GM12878 (cell line): Measurements from ENCODE around the gene FIBCD1. TPM values are rescaled to one million over a fixed set of nuclear protein-coding genes. Genes with fewer than 3 reads are reported as not detected.
"Not testable (repeated sequence)": the region's sequence is repeated elsewhere in the genome, so short reads cannot be mapped to it uniquely, and the experiment has no call there.

Experiments
- ATAC-seq: fragments of 200-7000 bp; cut with Tn5 transposase; 3 replicates; pipeline ENCODE4 v1.9.1; 2020; ENCODE audit warnings: mild to moderate bottlenecking, moderate library complexity
- BruUV-seq: library from RNA; stranded (reverse); fragments of 400-500 nt; replicated peaks from 2 replicates; lab custom pipeline; 2021; lab: Mats Ljungman, UMichigan
- CTCF ChIA-PET: fragments of 300-600 bp; sonication (Branson Sonifier 250); formaldehyde crosslinking; extraction: SDS; loops from one replicate; lab custom pipeline; 2021; ENCODE audit warnings: inconsistent platforms; lab: Yijun Ruan, JAX
- POLR2A ChIA-PET: fragments of 350-600 bp; formaldehyde crosslinking; extraction: SDS; loops from one replicate; lab custom pipeline; 2021; ENCODE audit warnings: inconsistent platforms; lab: Charles Lee
- RAD21 ChIA-PET: fragments of 300-600 bp; sonication (Branson Sonifier 250); formaldehyde crosslinking; loops from one replicate; lab custom pipeline; 2023; ENCODE audit warnings: antibody characterized with exemption; ENCODE audit not compliant: unreplicated experiment; lab: Charles Lee
- SMC1A ChIA-PET: fragments of 300-600 bp; sonication (Branson Sonifier 250); formaldehyde crosslinking; loops from one replicate; lab custom pipeline; 2023; ENCODE audit not compliant: unreplicated experiment, uncharacterized antibody; lab: Charles Lee
- DNase-seq: peaks from one replicate; pipeline ENCODE4 v3.0.0-alpha.2; 2011; ENCODE audit warnings: low read depth, low spot score
- FAIRE-seq: peaks from 3 replicates; lab custom pipeline; 2011; peaks lifted over from hg19 to GRCh38; lab: Jason Lieb, UNC
- H2AFZ ChIP-seq: 2 replicates; pipeline ENCODE4 v1.6.0; 2011; ENCODE audit warnings: low read depth, low read length, control low read depth; ENCODE audit not compliant: control insufficient read depth
- H3K27ac ChIP-seq: 2 replicates; pipeline ENCODE4 v1.5.1; 2011; ENCODE audit warnings: control low read depth; ENCODE audit not compliant: control insufficient read depth, insufficient read depth
- H3K27me3 ChIP-seq, 2 experiments: replicated peaks in 1 of 2; 2 replicates each; pipeline versions ENCODE4 v1.6.0 to v1.6.1; 2011; ENCODE audit warnings: low read length in 1 of 2; ENCODE audit not compliant: control insufficient read depth in 2 of 2, insufficient read depth in 2 of 2
- H3K36me3 ChIP-seq, 2 experiments: 2 replicates each; pipeline ENCODE4 v1.5.1; 2011; ENCODE audit warnings: low read length in 1 of 2; ENCODE audit not compliant: control insufficient read depth in 2 of 2, insufficient read depth in 2 of 2
- H3K4me1 ChIP-seq: 2 replicates; pipeline ENCODE4 v1.6.1; 2011; ENCODE audit warnings: mild to moderate bottlenecking, low read length, moderate library complexity, mixed read lengths; ENCODE audit not compliant: control insufficient read depth, insufficient read depth
- H3K4me2 ChIP-seq: 2 replicates; pipeline ENCODE4 v1.6.0; 2011; ENCODE audit warnings: control low read depth; ENCODE audit not compliant: control insufficient read depth, insufficient read depth
- H3K4me3 ChIP-seq: fragments of 200-600 bp; sonication (generic); 2 replicates; pipeline ENCODE4 v1.5.1; 2016
- H3K79me2 ChIP-seq: 2 replicates; pipeline ENCODE4 v1.6.0; 2011; ENCODE audit warnings: low read length; ENCODE audit not compliant: control insufficient read depth, insufficient read depth
- H3K9ac ChIP-seq: 2 replicates; pipeline ENCODE4 v1.8.0; 2011; ENCODE audit warnings: low read length, control low read depth, mixed read lengths; ENCODE audit not compliant: control insufficient read depth, insufficient read depth
- H3K9me3 ChIP-seq: replicated peaks from 3 replicates; pipeline ENCODE4 v1.5.1; 2011; ENCODE audit warnings: mild to moderate bottlenecking, low read length; ENCODE audit not compliant: control insufficient read depth, insufficient read depth
- H4K20me1 ChIP-seq: 2 replicates; pipeline ENCODE4 v1.6.0; 2011; ENCODE audit not compliant: control insufficient read depth, insufficient read depth
- KAT2A ChIP-seq: conservative IDR thresholded peaks from 2 replicates; pipeline ENCODE4 v1.6.1; 2011; ENCODE audit warnings: low read depth, low read length; ENCODE audit not compliant: control insufficient read depth
- ZNF24 ChIP-seq: fragments of 450-650 bp; IDR thresholded peaks from 2 replicates; pipeline ENCODE4 v1.6.1; 2017; ENCODE audit warnings: antibody characterized with exemption, mild to moderate bottlenecking
- WGBS: methylation state at CpG from one replicate; pipeline ENCODE4 v1.1.6; 2016; ENCODE audit warnings: low lambda C conversion rate; ENCODE audit not compliant: insufficient replicate concordance, insufficient coverage; ENCODE audit errors: missing lambda C conversion rate; 5-methylcytosine and 5-hydroxymethylcytosine counted together
- in situ Hi-C: fragments of 300-500 bp; cut with MboI; formaldehyde crosslinking; loops from 9 replicates; pipeline ENCODE4 v1.14.3; 2018; ENCODE audit warnings: mixed read lengths
- intact Hi-C: fragments of 100-400 bp; cut with micrococcal nuclease; formaldehyde crosslinking; loops from one replicate; pipeline ENCODE4 v1.14.2; 2022; ENCODE audit not compliant: unreplicated experiment
- polyA plus RNA-seq, 11 experiments: library from polyadenylated mRNA; depleted of rRNA in 4 of 11; unstranded in 6 of 11; stranded (reverse) in 5 of 11; fragments of >200 nt; fragmentation: Nextera tagmentation in 4 of 11; fragmentation: Illumina TruSeq in 1 of 11; extraction: Ambion mirVana in 4 of 11; extraction: Trizol in 1 of 11; gene quantifications; 1 replicate in 1 of 11; 2 replicates in 10 of 11; pipeline versions ENCODE4 v1.2.1 to v1.2.3, GENCODE V29; 2011 to 2016; ENCODE audit warnings: inconsistent platforms in 2 of 11, missing spikeins in 2 of 11, low read depth in 1 of 11
- total RNA-seq, 4 experiments: library from RNA; depleted of rRNA in 3 of 4; stranded (reverse); fragments of >200 nt in 3 of 4; fragmentation: Illumina TruSeq in 1 of 4; extraction: Trizol in 1 of 4; gene quantifications; 2 replicates each; pipeline versions ENCODE4 v1.2.1 to v1.2.3, GENCODE V29; 2013 to 2021

FIBCD1 gene
- total and polyA plus RNA-seq, 10 of the 15 experiments (the other 5 are each of a cell fraction or from before 2014, with no cell fraction given): 0.04 to 0.95 (median 0.25) TPM; not detected in 6

DNA sequence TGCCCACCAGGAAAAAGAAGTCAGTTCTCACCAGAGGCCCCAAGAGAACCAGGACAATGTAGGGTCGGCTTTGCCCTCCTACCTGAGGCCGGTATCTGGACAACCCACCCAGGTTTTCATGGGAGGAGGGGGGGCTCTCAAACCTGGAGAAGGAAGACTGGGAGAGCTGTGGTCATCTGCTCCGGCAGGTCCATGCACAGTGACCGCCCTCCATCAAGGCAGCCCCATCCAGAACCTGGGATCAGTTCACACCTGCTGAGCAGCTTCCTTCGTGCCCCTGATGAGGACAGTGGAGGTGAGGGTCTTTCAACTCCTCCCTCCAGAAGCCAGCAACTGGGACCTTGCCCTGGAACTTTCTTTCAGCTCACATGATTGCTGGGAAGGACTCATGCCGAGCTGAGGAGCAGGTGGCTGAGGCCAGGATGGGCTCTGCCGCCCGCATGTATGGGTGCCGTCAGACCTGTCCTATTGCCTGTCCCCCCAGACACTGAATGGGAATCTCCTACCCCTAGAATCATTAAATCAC is 20.8 kb upstream of the FIBCD1 start:
- 58% methylated on average over 9 of the region's 9 CpGs for WGBS
- ATAC-seq: no peak
- TF ChIP-seq KAT2A (no peak), ZNF24 (no peak)
- Histone ChIP-seq H3K4me2 (no peak overlapping the region), H3K9ac (no peak overlapping the region), H2AFZ (no peak overlapping the region), H3K9me3 (peaks cover 2% of the 10 kb centered on the region; the same call in 2 of the 3 replicates), H3K27me3 (no peaks in the 10 kb centered on the region), H3K4me3 (no peak overlapping the region), H3K36me3 (no peaks in the 10 kb centered on the region), H3K27ac (no peak overlapping the region), H4K20me1 (no peaks in the 10 kb centered on the region), H3K79me2 (no peaks in the 10 kb centered on the region), H3K4me1 (no peaks in the 10 kb centered on the region)
- SMC1A ChIA-PET: no interaction called here
- in situ Hi-C loops: no loop called here
- POLR2A ChIA-PET: interaction anchor here (0.5 kb wide), 1 partner anchor 33 kb away, joined by 4 read pairs; no protein-coding TSS in a partner anchor
- BruUV-seq: no TSS peak
- no peak for DNase-seq
- FAIRE-seq: no peak
- CTCF ChIA-PET: no interaction called here
- RAD21 ChIA-PET: no interaction called here
- intact Hi-C loops: no loop called here

DNA sequence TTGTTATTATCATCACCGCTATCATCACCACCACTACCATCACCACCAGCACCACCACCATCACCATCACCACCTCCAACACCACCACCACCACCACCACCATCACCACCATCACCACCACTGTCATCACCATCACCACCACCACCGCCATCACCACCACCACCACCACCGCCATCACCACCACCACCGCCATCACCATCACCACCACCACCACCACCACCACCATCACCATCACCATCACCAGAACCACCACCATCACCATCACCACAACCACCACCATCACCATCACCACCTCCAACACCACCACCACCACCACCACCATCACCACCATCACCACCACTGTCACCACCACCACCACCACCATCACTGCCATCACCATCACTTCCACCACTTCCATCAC is 19.5 kb upstream of the FIBCD1 start:
- H2AFZ ChIP-seq, H3K27me3 ChIP-seq, in situ Hi-C loops, POLR2A ChIA-PET, ATAC-seq, RAD21 ChIA-PET, H3K9ac ChIP-seq, FAIRE-seq, H3K36me3 ChIP-seq, H3K4me3 ChIP-seq, H3K27ac ChIP-seq, intact Hi-C loops, DNase-seq, CTCF ChIA-PET, H3K79me2 ChIP-seq, H3K9me3 ChIP-seq, H3K4me1 ChIP-seq, SMC1A ChIA-PET, H3K4me2 ChIP-seq, BruUV-seq, H4K20me1 ChIP-seq: not testable (repeated sequence)
- WGBS: 72% methylated on average over 4 of the region's 4 CpGs
